Smooth muscle cell (in vitro differentiated cells): Measurements from ENCODE around the gene TCEANC. TPM values are rescaled to one million over a fixed set of nuclear protein-coding genes. Genes with fewer than 3 reads are reported as not detected.
"Not testable (repeated sequence)": the region's sequence is repeated elsewhere in the genome, so short reads cannot be mapped to it uniquely, and the experiment has no call there.

Experiments used
- DNase-seq: peaks from one replicate; lab custom pipeline; 2025; ENCODE audit not compliant: unreplicated experiment; lab: John Stamatoyannopoulos, UW
- H2AFZ ChIP-seq: fragments of 200-600 bp; sonication (generic); 2 replicates; pipeline ENCODE4 v1.6.0; 2016; ENCODE audit warnings: antibody characterized with exemption, low read depth, mild to moderate bottlenecking
- H3F3A ChIP-seq: fragments of 200-600 bp; sonication (generic); 2 replicates; pipeline ENCODE4 v1.6.0; 2017; ENCODE audit warnings: antibody characterized with exemption, low read depth
- H3K27ac ChIP-seq: fragments of 200-600 bp; sonication (generic); 2 replicates; pipeline ENCODE4 v1.5.1; 2016; ENCODE audit warnings: low read depth, mild to moderate bottlenecking
- H3K27me3 ChIP-seq: fragments of 200-600 bp; sonication (generic); 2 replicates; pipeline ENCODE4 v1.6.1; 2016; ENCODE audit warnings: low read depth, mild to moderate bottlenecking
- H3K36me3 ChIP-seq: fragments of 200-600 bp; sonication (generic); 2 replicates; pipeline ENCODE4 v1.5.1; 2016; ENCODE audit warnings: low read depth
- H3K4me1 ChIP-seq: fragments of 200-600 bp; sonication (generic); 2 replicates; pipeline ENCODE4 v1.5.1; 2016; ENCODE audit warnings: low read depth
- H3K4me2 ChIP-seq: fragments of 200-600 bp; sonication (generic); 2 replicates; pipeline ENCODE4 v1.6.0; 2016; ENCODE audit warnings: mild to moderate bottlenecking
- H3K4me3 ChIP-seq: fragments of 200-600 bp; sonication (generic); 2 replicates; pipeline ENCODE4 v1.5.1; 2016; ENCODE audit warnings: mild to moderate bottlenecking
- H3K79me2 ChIP-seq: fragments of 200-600 bp; sonication (generic); 2 replicates; pipeline ENCODE4 v1.6.0; 2016; ENCODE audit warnings: low read depth, mild to moderate bottlenecking
- H3K9ac ChIP-seq: fragments of 200-600 bp; sonication (generic); 2 replicates; pipeline ENCODE4 v1.6.0; 2016; ENCODE audit warnings: low read depth
- H3K9me3 ChIP-seq: fragments of 200-600 bp; sonication (generic); replicated peaks from 2 replicates; pipeline ENCODE4 v1.5.1; 2016; ENCODE audit warnings: low read depth
- H4K20me1 ChIP-seq: fragments of 200-600 bp; sonication (generic); 2 replicates; pipeline ENCODE4 v1.6.0; 2016; ENCODE audit warnings: low read depth
- WGBS: methylation state at CpG from one replicate; pipeline ENCODE4 v1.1.7; 2016; ENCODE audit warnings: low lambda C conversion rate; 5-methylcytosine and 5-hydroxymethylcytosine counted together
- polyA plus RNA-seq: library from polyadenylated mRNA; unstranded; fragments of >200 nt; fragmentation: Nextera tagmentation; extraction: Ambion mirVana; gene quantifications from 2 replicates; pipeline ENCODE4 v1.2.1, GENCODE V29; 2016
- total RNA-seq: library from RNA; depleted of rRNA; stranded (reverse); fragments of >200 nt; gene quantifications from 2 replicates; pipeline ENCODE4 v1.2.3, GENCODE V29; 2014
- TF ChIP-seq, protein P1 (sequence below): fragments of 200-600 bp; sonication (generic); IDR thresholded peaks from 2 replicates; pipeline ENCODE4 v1.5.1; 2017; ENCODE audit warnings: borderline replicate concordance, mild to moderate bottlenecking, antibody characterized with exemption; ENCODE audit not compliant: insufficient read depth, poor library complexity, severe bottlenecking

Gene TCEANC
- total and polyA plus RNA-seq, 2 experiments from 2014 or later, result 1.2 to 2.6 TPM

DNA sequence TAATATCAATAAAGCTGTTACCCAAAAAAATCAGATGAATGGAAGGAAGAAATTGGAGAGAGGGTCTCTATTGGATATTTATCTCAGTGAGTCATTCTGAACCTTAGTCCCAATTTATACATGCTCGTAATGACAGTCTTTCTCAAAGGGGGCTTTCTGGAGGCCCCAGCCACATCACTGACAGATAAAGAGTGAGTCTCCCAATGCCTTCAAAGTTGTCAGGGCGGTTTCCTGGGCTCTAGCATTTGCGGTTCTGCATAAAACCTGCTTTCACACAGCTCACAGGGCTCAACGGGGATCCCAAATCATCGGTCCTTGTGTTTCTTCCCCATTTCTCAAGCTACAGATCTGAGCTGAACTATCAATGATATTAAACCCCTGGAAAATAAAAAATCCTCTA is 17.3 kb downstream of the TCEANC start:
- no peak for DNase-seq
- Histone ChIP-seq H3K4me3 (no peak overlapping the region), H3K9ac (no peak overlapping the region), H3K9me3 (no peaks in the 10 kb centered on the region), H3K27ac (peak overlapping the region; percentile 90), H3K27me3 (no peaks in the 10 kb centered on the region), H3K79me2 (no peaks in the 10 kb centered on the region), H3K4me2 (no peak overlapping the region), H3K4me1 (no peaks in the 10 kb centered on the region), H4K20me1 (no peaks in the 10 kb centered on the region), H2AFZ (no peak overlapping the region), H3K36me3 (no peaks in the 10 kb centered on the region), H3F3A (no peaks in the 10 kb centered on the region)
- TF ChIP-seq, protein P1, sequence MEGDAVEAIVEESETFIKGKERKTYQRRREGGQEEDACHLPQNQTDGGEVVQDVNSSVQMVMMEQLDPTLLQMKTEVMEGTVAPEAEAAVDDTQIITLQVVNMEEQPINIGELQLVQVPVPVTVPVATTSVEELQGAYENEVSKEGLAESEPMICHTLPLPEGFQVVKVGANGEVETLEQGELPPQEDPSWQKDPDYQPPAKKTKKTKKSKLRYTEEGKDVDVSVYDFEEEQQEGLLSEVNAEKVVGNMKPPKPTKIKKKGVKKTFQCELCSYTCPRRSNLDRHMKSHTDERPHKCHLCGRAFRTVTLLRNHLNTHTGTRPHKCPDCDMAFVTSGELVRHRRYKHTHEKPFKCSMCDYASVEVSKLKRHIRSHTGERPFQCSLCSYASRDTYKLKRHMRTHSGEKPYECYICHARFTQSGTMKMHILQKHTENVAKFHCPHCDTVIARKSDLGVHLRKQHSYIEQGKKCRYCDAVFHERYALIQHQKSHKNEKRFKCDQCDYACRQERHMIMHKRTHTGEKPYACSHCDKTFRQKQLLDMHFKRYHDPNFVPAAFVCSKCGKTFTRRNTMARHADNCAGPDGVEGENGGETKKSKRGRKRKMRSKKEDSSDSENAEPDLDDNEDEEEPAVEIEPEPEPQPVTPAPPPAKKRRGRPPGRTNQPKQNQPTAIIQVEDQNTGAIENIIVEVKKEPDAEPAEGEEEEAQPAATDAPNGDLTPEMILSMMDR, result no peak
- 81% methylated on average over 5 of the region's 5 CpGs for WGBS

DNA sequence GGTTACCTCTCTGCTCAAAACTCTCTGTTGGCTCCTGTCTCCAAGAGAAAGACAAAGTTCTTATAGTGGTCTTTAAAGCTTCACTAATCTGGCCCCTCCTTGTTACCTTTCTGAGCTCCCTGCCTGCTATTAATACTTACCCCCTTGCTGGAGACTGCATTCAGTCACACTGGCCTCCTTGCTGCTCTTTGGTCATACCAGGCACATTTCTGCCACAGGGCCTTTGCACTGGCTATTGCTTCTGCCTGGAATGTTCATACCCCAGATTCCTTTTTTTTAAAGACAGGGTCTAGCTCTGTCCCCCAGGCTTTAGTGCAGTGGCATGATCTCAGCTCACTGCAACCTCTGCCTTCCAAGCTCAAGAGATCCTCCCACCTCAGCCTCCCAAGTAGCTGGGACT is 20.1 kb downstream of the TCEANC start:
- TF ChIP-seq, protein P1, result no peak
- no peaks in the 10 kb centered on the region for H3K27me3 ChIP-seq
- H3K79me2 ChIP-seq, result no peaks in the 10 kb centered on the region
- no peaks in the 10 kb centered on the region for H3K36me3 ChIP-seq
- no peaks in the 10 kb centered on the region for H3K9me3 ChIP-seq
- no peak overlapping the region for H3K27ac ChIP-seq
- no peak overlapping the region for H3K4me2 ChIP-seq
- no peaks in the 10 kb centered on the region for H3K4me1 ChIP-seq
- no peak overlapping the region for H2AFZ ChIP-seq
- H3F3A ChIP-seq, result no peaks in the 10 kb centered on the region
- H4K20me1 ChIP-seq, result no peaks in the 10 kb centered on the region
- no peak overlapping the region for H3K4me3 ChIP-seq
- no peak for DNase-seq
- H3K9ac ChIP-seq, result no peak overlapping the region

- no peaks in the 10 kb centered on the region for H3K36me3 ChIP-seq
- H2AFZ ChIP-seq, result no peak overlapping the region
- H4K20me1 ChIP-seq, result no peaks in the 10 kb centered on the region
- no peak overlapping the region for H3K4me3 ChIP-seq
- H3K27me3 ChIP-seq, result no peaks in the 10 kb centered on the region
- H3K9me3 ChIP-seq, result no peaks in the 10 kb centered on the region
- no peaks in the 10 kb centered on the region for H3K79me2 ChIP-seq
- no peak for DNase-seq
- no peak overlapping the region for H3K9ac ChIP-seq
- TF ChIP-seq, protein P1, result no peak
- no peak overlapping the region for H3K27ac ChIP-seq
- H3K4me1 ChIP-seq, result no peaks in the 10 kb centered on the region
- H3K4me2 ChIP-seq, result no peak overlapping the region
- no peaks in the 10 kb centered on the region for H3F3A ChIP-seq
Measured at GRCh38 chrX:13676885-13677284, 23.9 kb downstream of the TCEANC start.

GRCh38 chrX:13679700-13680099 is 26.8 kb downstream of the TCEANC start:
- H3K4me1 ChIP-seq, H3K4me3 ChIP-seq, H3K27me3 ChIP-seq, H2AFZ ChIP-seq, H3K9me3 ChIP-seq, DNase-seq, H3K9ac ChIP-seq, H3K36me3 ChIP-seq, H4K20me1 ChIP-seq, H3K79me2 ChIP-seq, H3K27ac ChIP-seq, H3K4me2 ChIP-seq, H3F3A ChIP-seq: not testable (repeated sequence)
- 88% methylated on average over 3 of the region's 4 CpGs for WGBS
